ENCODE measurements around the gene COX20. TPM values are rescaled to one million over a fixed set of nuclear protein-coding genes. Genes with fewer than 3 reads are reported as not detected.

COX20 gene
- total and polyA plus RNA-seq, 10 of the 15 experiments (the other 5 are each of a cell fraction or from before 2014, with no cell fraction given), result 22.8 to 112 (median 52.7) TPM

GRCh38 chr1:244858357-244858756 is 22.9 kb downstream of the COX20 start:
- CTCF ChIA-PET, result interaction anchor here (0.7 to 11.1 kb wide), 9 partner anchors 9 to 255 kb away, joined by 3 to 98 read pairs (median 4); partner anchors contain the start of gene COX20
- no peak overlapping the region for H3K27ac ChIP-seq (ENCODE audit: control insufficient read depth, insufficient read depth)
- SMC1A ChIA-PET (ENCODE audit: uncharacterized antibody, unreplicated experiment), result interaction anchor here (1.2 to 18.4 kb wide), 8 partner anchors 9 to 184 kb away, joined by 3 to 360 read pairs (median 8); partner anchors contain the start of gene COX20
- H4K20me1 ChIP-seq (ENCODE audit: control insufficient read depth, insufficient read depth), result peaks cover 14% of the 10 kb centered on the region
- intact Hi-C loops (cut with micrococcal nuclease; ENCODE audit: unreplicated experiment) (no loop called here), in situ Hi-C loops (cut with MboI) (no loop called here)
- 56% methylated on average over 1 of the region's 1 CpG for WGBS (ENCODE audit: insufficient coverage, insufficient replicate concordance, low lambda C conversion rate, missing lambda C conversion rate)
- H3K4me3 ChIP-seq, result peak overlapping the region; percentile 17; the same call in 1 of the 2 replicates
- H3K9me3 ChIP-seq (replicated peaks; ENCODE audit: control insufficient read depth, insufficient read depth, low read length), result no peaks in the 10 kb centered on the region
- no peak overlapping the region for H2AFZ ChIP-seq (ENCODE audit: control insufficient read depth, low read depth, low read length)
- no peak for FAIRE-seq
- H3K79me2 ChIP-seq (ENCODE audit: control insufficient read depth, insufficient read depth, low read length), result peaks cover 89% of the 10 kb centered on the region
- no peak for DNase-seq (ENCODE audit: low read depth, low spot score)
- no TSS peak for BruUV-seq (replicated peaks)
- H3K9ac ChIP-seq (ENCODE audit: control insufficient read depth, insufficient read depth, low read length), result no peak overlapping the region
- POLR2A ChIA-PET, result interaction anchor here (1.0 to 21.2 kb wide), 3 partner anchors 10 to 61 kb away, joined by 5 to 350 read pairs (median 9); partner anchors contain the start of gene COX20
- RAD21 ChIA-PET (ENCODE audit: unreplicated experiment), result interaction anchor here (0.9 to 1.7 kb wide), 4 partner anchors 12 to 184 kb away, joined by 3 to 7 read pairs (median 4); no protein-coding TSS in a partner anchor
- H3K4me1 ChIP-seq (ENCODE audit: control insufficient read depth, insufficient read depth, low read length), result peaks cover 3% of the 10 kb centered on the region; the same call in 1 of the 2 replicates
- peak overlapping the region; percentile 60 for H3K4me2 ChIP-seq (ENCODE audit: control insufficient read depth, insufficient read depth)
- H3K36me3 ChIP-seq (ENCODE audit: control insufficient read depth in 2 of 2, insufficient read depth in 2 of 2, low read length in 1 of 2), result peaks cover 10 to 59% of the 10 kb centered on the region in 2 experiments
- ATAC-seq, result no peak
- H3K27me3 ChIP-seq (replicated peaks in 1 of 2; ENCODE audit: control insufficient read depth in 2 of 2, insufficient read depth in 2 of 2, low read length in 1 of 2), result no peaks in the 10 kb centered on the region
- TF ChIP-seq ETV6 (conservative IDR thresholded peaks at IDR 0.05 in 1 of 2, IDR thresholded peaks at IDR 0.05 in 1 of 2; ENCODE audit: borderline replicate concordance in 1 of 2, low read depth in 1 of 2) (no peak), REST (IDR thresholded peaks at IDR 0.05; ENCODE audit: low read depth, low read length) (no peak), POLR2AphosphoS5 (IDR thresholded peaks at IDR 0.05; ENCODE audit: low read length) (peak; percentile 41; the same call in 1 of the 2 replicates)
